Stimulated activated memory B cell treated with anti-CD40 and anti-IgM and Interleukin-4, amounts not matched to agents 10 μg/mL and 1 μg/mL and 100 μg/mL, for 72 hours (primary cell): ENCODE results near the gene HDAC4.

Experiments
- ATAC-seq: fragments of 150-1000 bp; cut with Tn5 transposase; 2 replicates; pipeline ENCODE4 v1.10.0; 2021
- H3K27ac Mint-ChIP-seq: one replicate; pipeline ENCODE4 v1.8.0; 2022; ENCODE audit warnings: mild to moderate bottlenecking, mixed read lengths
- H3K27me3 Mint-ChIP-seq: one replicate; pipeline ENCODE4 v1.8.0; 2022; ENCODE audit warnings: mixed read lengths
- H3K36me3 Mint-ChIP-seq: one replicate; pipeline ENCODE4 v1.8.0; 2022; ENCODE audit warnings: mixed read lengths
- H3K4me1 Mint-ChIP-seq: one replicate; pipeline ENCODE4 v1.8.0; 2022; ENCODE audit warnings: mixed read lengths
- H3K4me3 Mint-ChIP-seq: one replicate; pipeline ENCODE4 v1.8.0; 2022; ENCODE audit warnings: mild to moderate bottlenecking, moderate library complexity, mixed read lengths
- H3K9me3 Mint-ChIP-seq: one replicate; pipeline ENCODE4 v1.8.0; 2022; ENCODE audit warnings: mixed read lengths

The HDAC4 gene

GRCh38 chr2:239215988-239216613 is 184.7 kb downstream of the HDAC4 start:
- no peak for ATAC-seq
- peak overlapping the region; percentile 59 for H3K27ac Mint-ChIP-seq
- H3K4me1 Mint-ChIP-seq, result peaks cover 45% of the 10 kb centered on the region
- peaks cover 15% of the 10 kb centered on the region for H3K36me3 Mint-ChIP-seq
- H3K27me3 Mint-ChIP-seq, result peaks cover 13% of the 10 kb centered on the region
- H3K4me3 Mint-ChIP-seq, result no peak overlapping the region
- H3K9me3 Mint-ChIP-seq, result no peaks in the 10 kb centered on the region

GRCh38 chr2:239215136-239215925 is 185.5 kb downstream of the HDAC4 start:
- no peak overlapping the region for H3K27ac Mint-ChIP-seq
- no peak overlapping the region for H3K4me3 Mint-ChIP-seq
- peaks cover 40% of the 10 kb centered on the region for H3K4me1 Mint-ChIP-seq
- H3K36me3 Mint-ChIP-seq, result peaks cover 15% of the 10 kb centered on the region
- no peaks in the 10 kb centered on the region for H3K9me3 Mint-ChIP-seq
- peaks cover 13% of the 10 kb centered on the region for H3K27me3 Mint-ChIP-seq
- no peak for ATAC-seq

GRCh38 chr2:239214725-239215124 is 186.1 kb downstream of the HDAC4 start:
- Mint-ChIP-seq H3K9me3 (no peaks in the 10 kb centered on the region), H3K4me3 (no peak overlapping the region), H3K27me3 (peaks cover 13% of the 10 kb centered on the region), H3K4me1 (peaks cover 34% of the 10 kb centered on the region), H3K36me3 (peaks cover 10% of the 10 kb centered on the region), H3K27ac (no peak overlapping the region)
- ATAC-seq, result no peak

GRCh38 chr2:239213643-239214101 is 187.1 kb downstream of the HDAC4 start:
- Mint-ChIP-seq H3K4me3 (no peak overlapping the region), H3K4me1 (peaks cover 34% of the 10 kb centered on the region), H3K27ac (no peak overlapping the region), H3K36me3 (peaks cover 10% of the 10 kb centered on the region), H3K9me3 (no peaks in the 10 kb centered on the region), H3K27me3 (peaks cover 13% of the 10 kb centered on the region)
- no peak for ATAC-seq

- H3K4me3 Mint-ChIP-seq, result no peak overlapping the region
- no peak overlapping the region for H3K27ac Mint-ChIP-seq
- H3K4me1 Mint-ChIP-seq, result peaks cover 34% of the 10 kb centered on the region
- no peaks in the 10 kb centered on the region for H3K9me3 Mint-ChIP-seq
- peaks cover 13% of the 10 kb centered on the region for H3K27me3 Mint-ChIP-seq
- peaks cover 10% of the 10 kb centered on the region for H3K36me3 Mint-ChIP-seq
- ATAC-seq, result no peak
These were observed 187.7 kb downstream of the HDAC4 start for GRCh38 chr2:239212929-239213642.

GRCh38 chr2:239212121-239212928 is 188.5 kb downstream of the HDAC4 start:
- H3K27me3 Mint-ChIP-seq, result peaks cover 13% of the 10 kb centered on the region
- no peaks in the 10 kb centered on the region for H3K9me3 Mint-ChIP-seq
- peaks cover 29% of the 10 kb centered on the region for H3K4me1 Mint-ChIP-seq
- H3K36me3 Mint-ChIP-seq, result peaks cover 10% of the 10 kb centered on the region
- H3K4me3 Mint-ChIP-seq, result no peak overlapping the region
- no peak overlapping the region for H3K27ac Mint-ChIP-seq
- no peak for ATAC-seq

- ATAC-seq, result no peak
- Mint-ChIP-seq H3K27me3 (peaks cover 13% of the 10 kb centered on the region), H3K4me1 (peaks cover 24% of the 10 kb centered on the region), H3K36me3 (peaks cover 10% of the 10 kb centered on the region), H3K27ac (no peak overlapping the region), H3K9me3 (no peaks in the 10 kb centered on the region), H3K4me3 (no peak overlapping the region)
These were observed 189.3 kb downstream of the HDAC4 start for GRCh38 chr2:239211396-239212094.

- H3K27me3 Mint-ChIP-seq, result peaks cover 5% of the 10 kb centered on the region
- peaks cover 21% of the 10 kb centered on the region for H3K4me1 Mint-ChIP-seq
- no peak for ATAC-seq
- peaks cover 5% of the 10 kb centered on the region for H3K36me3 Mint-ChIP-seq
- no peak overlapping the region for H3K27ac Mint-ChIP-seq
- no peaks in the 10 kb centered on the region for H3K9me3 Mint-ChIP-seq
- no peak overlapping the region for H3K4me3 Mint-ChIP-seq
These were observed 191.0 kb downstream of the HDAC4 start for GRCh38 chr2:239209783-239210182.

- H3K27ac Mint-ChIP-seq, result no peak overlapping the region
These were observed 192.2 kb downstream of the HDAC4 start for GRCh38 chr2:239208465-239209180.

GRCh38 chr2:239206851-239207250 is 194.0 kb downstream of the HDAC4 start:
- no peaks in the 10 kb centered on the region for H3K36me3 Mint-ChIP-seq
- ATAC-seq, result no peak
- H3K27me3 Mint-ChIP-seq, result no peaks in the 10 kb centered on the region
- H3K4me1 Mint-ChIP-seq, result peaks cover 25% of the 10 kb centered on the region
- H3K4me3 Mint-ChIP-seq, result no peak overlapping the region
- H3K27ac Mint-ChIP-seq, result no peak overlapping the region
- H3K9me3 Mint-ChIP-seq, result no peaks in the 10 kb centered on the region

More at GRCh38 chr2:239208465-239209180, 192.2 kb downstream of the HDAC4 start:
- no peak for ATAC-seq
- Mint-ChIP-seq H3K36me3 (no peaks in the 10 kb centered on the region), H3K27me3 (no peaks in the 10 kb centered on the region), H3K9me3 (no peaks in the 10 kb centered on the region), H3K4me1 (peaks cover 17% of the 10 kb centered on the region), H3K4me3 (no peak overlapping the region)

- Mint-ChIP-seq H3K27me3 (no peaks in the 10 kb centered on the region), H3K27ac (no peak overlapping the region), H3K36me3 (no peaks in the 10 kb centered on the region), H3K4me3 (no peak overlapping the region), H3K9me3 (no peaks in the 10 kb centered on the region), H3K4me1 (peaks cover 25% of the 10 kb centered on the region)
- no peak for ATAC-seq
These were observed 194.8 kb downstream of the HDAC4 start for GRCh38 chr2:239206042-239206441.

GRCh38 chr2:239204876-239205468 is 195.8 kb downstream of the HDAC4 start:
- Mint-ChIP-seq H3K9me3 (no peaks in the 10 kb centered on the region), H3K4me1 (peaks cover 25% of the 10 kb centered on the region), H3K4me3 (no peak overlapping the region), H3K27me3 (no peaks in the 10 kb centered on the region), H3K36me3 (no peaks in the 10 kb centered on the region), H3K27ac (no peak overlapping the region)
- no peak for ATAC-seq

GRCh38 chr2:239204136-239204875 is 196.5 kb downstream of the HDAC4 start:
- Mint-ChIP-seq H3K36me3 (no peaks in the 10 kb centered on the region), H3K27me3 (no peaks in the 10 kb centered on the region), H3K27ac (no peak overlapping the region), H3K9me3 (no peaks in the 10 kb centered on the region), H3K4me1 (peaks cover 25% of the 10 kb centered on the region), H3K4me3 (no peak overlapping the region)
- ATAC-seq, result no peak
